GM21825 (cell line): ENCODE data around the gene GRIK4.

ENCODE experiments used
- ATAC-seq: cut with Tn5 transposase; IDR thresholded peaks from one replicate; pipeline ENCODE4 v1.9.1; 2021; ENCODE audit warnings: mild to moderate bottlenecking, moderate library complexity; ENCODE audit not compliant: unreplicated experiment

GRIK4 gene

DNA sequence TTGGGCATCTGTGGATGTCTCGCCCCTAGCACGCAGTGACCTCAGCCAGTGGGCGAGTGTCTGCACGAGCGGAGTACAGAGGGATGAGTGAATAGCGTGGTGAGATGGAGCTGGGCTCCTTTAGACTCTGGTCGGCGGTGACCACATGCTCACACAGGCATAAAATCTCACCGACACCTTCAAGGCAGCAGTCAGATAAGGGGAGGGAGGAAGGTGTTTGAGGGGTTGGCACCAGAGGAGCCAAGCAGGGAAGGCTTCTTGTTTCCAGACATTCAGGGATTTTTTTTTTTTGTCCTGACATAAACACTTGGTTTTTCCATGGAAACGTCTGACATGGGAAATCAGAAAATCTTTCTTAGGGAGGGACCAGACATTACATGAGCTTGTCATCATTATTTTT, 35.8 kb downstream of the GRIK4 start:
- ATAC-seq = no peak

DNA sequence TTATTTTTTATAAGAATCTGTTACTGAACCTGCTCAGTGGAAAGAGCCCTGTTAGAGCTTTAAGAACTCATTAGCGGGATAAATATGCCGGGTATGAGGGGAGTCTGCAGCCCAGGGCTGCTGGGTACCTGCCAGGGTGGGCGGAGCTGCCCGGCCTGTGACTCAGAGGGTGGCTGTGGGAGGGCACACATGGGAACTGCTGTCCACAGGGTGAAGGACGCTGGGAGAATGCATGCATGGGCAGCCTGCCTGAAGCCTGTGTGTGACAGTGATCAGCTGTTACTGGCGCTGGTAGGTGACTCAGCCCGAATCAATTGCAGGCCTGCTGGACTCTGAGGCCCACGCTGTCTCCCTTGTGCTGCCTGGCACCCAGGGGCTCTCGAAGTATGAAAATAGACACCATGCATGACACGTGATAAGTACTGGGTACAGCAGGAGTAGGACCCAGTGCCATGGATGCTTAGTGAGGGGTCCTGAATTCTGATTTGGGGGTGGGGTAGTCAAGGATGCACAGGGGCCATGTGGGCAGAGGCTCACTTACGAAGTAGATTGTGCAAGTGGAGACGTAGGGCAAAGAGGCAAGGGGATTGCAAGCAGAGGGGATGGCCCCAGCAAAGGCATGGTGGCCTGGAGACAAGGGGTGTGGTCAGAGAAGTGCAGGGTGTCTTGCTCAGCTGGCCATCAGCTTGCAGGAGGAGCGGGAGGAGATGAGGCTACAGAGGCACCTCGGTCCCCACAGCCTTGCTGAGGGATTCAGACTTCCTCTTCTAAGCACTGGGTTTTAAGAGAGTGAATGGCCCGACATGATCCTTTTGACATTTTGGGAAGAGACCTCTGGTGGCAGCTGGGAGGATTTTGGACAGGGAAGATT, 36.5 kb downstream of the GRIK4 start:
- ATAC-seq = no peak

DNA sequence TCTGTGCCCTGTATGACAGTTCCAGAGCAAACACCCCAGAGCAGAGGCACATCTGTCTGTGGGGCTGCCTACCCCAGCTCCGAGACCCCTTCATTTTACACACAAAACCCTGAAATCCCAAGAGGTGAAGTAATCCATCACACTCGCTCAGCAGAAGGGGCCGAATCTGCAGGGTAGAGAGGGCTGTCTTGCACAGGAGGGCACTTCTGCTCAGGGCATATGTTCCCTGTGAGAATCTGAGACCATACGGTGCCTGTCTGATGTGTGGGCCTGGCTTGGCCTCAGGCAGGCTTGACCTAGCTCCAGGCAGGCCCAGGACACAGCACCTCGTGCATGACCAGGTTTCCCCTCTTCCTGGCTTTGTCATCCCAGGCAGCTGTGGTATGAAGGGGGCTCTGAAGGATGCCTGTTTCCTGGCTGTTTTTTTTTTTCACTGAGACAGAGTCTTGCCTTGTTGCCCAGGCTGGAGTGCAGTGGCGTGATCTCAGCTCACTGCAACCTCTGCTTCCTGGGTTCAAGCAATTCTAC, 37.2 kb downstream of the GRIK4 start:
- ATAC-seq = no peak

DNA sequence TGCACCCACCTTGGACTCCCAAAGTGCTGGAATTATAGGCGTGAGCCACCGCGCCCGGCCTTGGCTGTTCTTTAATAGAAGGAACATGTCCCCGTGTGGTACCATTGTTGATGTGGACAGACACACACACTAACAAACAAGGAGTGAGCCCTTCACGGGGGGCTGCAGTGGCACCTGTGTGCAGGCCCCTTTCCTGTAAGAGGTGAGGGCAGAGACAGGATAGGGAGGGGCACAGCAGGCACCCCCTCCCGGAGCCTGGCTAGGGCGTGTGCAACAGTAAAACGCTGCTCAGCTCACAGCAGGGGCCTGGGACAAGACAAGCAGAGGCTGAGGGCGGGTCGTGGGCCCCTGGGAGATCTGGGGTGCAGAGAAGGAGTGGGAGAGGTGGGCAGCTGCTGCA, 37.8 kb downstream of the GRIK4 start:
- no peak for ATAC-seq

DNA sequence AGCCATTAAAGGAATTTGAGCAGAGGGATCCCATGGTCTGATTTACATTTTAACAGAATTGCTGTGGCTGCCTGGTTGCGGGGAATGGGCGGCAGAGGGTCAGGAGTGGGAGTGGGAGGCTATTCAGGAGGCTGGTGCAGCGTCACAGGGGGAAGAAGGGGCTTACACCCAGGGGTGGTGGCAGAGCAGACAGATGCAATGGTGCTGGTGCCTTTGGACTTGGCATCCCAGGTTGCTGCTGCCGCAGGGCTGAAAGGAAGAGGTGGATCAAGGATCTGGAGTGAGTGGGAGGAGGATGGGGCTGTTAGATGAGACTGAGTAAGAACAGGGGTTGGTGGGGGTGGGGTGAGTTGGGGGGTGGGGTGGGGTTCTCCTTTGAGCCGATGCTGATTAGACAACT, 38.5 kb downstream of the GRIK4 start:
- ATAC-seq = no peak

DNA sequence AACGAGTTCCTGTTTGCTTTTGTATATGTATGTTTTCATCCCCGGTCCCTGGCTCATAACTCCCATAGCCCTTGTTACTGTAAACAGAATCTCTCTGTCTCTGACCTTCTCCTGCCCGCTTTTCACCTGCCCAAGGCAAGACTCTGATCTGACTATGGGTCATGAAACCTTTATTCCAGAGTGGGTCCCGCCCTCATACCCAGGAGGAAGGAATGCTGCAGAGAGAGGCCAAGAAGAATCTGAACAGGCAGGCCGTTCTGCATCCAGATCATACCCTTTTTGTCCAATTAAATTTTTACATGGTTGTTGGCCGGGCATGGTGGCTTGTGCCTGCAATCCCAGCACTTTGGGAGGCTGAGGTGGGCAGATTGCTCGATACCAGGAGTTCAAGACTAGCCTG, 39.6 kb downstream of the GRIK4 start:
- ATAC-seq = no peak

DNA sequence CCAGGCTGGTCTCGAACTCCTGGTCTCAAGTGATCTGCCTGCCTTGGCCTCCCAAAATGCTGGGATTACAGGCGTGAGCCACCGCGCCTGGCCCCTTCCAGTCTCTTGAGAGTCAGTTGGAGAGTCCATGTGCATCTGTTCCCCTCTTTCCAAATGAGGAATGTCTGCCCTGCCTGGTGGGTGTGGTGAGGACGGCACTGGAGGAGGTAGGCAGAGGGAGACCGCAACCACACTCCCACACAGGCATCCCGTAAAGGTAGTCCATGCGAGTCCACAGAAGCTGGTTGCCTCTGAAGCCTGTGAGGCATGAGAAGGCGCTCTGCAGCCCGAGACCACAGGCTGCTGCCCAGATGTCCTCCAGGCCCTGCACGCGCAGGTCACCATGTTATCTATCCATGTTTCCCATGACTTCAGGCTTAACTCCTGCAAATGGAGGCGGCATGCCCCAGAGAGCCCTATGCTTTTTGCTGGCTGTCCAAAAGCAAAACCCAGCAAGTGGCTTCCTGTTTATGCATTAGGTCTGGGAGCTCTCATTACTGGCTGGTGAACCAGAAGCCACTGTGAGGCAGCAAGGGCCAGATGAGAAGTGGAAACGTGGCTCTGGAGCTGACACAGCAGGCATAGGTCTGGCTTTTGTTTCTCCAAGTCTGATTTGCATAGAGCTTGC, 43.4 kb downstream of the GRIK4 start:
- ATAC-seq = no peak

DNA sequence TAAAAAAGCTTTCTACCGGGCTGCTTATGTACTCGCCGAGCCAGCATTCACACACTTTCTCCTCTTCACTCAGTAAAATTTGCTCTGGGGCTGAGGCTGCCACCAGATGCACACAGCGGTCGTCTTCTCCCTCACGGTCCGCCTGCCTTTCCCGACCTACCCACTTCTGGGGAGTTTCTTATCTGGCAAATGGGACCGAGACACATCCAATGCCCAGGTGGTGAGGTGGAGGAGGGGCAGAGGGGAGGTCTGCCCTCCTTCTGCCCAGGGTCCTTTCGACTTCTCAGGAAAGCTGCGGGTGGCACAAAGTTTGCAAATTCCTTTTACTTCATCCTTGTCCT, 43.9 kb downstream of the GRIK4 start:
- no peak for ATAC-seq

DNA sequence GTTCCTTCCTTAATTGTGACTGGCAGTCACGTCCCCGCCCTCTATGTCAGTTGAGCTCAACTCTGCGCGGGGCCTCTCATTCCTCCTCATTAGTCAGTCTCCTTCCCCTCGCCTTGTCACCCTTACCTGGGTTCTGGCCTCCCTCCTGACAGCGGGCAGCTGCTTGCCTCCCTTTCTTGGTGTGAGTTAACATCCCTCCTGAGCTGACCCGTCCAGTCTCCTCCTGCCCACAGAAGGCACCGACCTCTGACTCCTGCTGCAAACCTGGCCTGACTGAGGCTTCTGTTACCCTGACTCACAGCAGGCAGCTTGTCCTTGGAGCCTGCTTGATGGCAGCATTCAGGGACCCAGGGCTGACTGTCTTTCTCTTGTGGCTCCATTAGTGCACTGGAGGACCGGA, 45.2 kb downstream of the GRIK4 start:
- ATAC-seq = no peak

DNA sequence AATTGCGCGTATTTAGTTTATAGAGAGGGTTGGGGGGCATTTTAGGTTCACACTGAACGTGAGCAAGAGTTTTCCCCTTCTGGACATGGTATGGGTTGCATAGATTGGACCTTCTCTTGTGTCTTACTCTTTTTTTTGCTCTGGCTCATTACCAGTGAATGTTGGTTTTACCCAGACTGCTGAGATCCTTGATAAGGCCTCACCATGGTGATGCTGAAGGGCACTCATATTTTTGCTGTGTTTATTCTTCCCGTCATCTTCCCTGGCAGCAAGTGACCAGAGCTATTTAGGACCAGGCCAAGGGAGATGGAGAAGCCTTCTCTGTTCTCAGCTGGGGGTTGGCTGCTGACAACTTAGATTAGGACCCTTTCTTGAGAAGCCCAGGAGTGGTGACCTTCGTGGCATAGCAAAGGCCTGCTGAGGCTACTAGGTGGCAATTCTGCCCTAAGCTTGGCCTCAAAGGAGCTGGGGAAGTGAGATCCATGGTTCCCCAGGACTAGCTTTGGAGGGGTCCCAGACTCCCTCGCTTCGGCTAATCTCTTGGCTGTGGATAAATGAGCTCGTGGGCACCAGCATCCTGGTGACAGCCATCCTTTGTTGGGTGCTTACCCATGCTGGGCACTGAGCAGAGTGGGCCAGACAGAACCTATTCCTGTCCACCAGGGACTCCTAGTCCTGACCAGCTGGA, 47.3 kb downstream of the GRIK4 start:
- ATAC-seq = no peak

DNA sequence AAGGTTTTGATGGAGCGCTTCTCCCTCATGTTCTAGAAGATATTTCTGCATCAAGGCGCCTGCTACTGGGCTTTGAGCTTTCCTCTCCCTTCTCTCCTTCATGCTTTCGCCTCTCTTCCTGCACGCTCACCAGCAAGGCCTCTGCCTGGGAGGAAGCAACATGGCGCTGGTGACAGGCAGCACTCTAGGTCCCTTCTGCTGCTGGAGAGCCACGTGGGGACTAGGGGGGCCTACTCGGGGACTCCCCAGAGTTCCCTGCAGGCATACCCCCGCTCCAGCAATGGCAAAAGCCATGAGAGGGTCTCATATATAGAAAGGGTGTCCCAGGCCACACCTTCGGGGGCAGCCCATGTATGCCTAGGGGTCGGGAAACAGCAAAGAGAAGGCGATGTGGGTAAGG, 49.7 kb downstream of the GRIK4 start:
- ATAC-seq = no peak

DNA sequence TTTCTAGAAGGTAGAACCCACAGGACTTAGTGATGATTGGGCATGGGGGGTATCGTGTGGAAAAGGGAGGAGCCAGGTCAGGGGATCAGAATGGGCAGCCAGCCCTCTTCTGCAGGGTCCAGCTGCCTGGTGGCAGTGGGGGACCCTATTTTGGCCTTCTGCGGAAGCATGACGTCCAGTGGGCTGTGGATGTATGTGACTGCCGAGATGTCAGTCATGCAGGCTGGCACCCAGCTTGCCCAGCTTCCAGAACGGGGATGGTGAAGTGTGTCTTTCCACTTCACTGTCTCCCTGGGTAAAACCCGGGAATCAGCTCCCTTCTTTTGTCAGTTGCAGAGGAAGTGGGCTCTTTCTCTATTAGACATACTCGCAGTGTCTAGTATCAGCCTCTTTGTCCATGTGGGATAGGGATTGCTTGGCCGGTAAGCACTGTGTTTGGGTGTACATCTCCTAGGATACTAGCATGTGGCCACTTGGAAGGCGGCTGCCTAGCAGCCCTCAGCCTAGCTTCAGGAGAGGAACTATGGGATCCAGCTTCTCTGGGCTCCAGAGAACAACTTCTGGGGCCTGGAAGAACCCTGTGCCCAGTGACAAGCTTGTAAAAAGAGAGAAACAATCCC, 51.4 kb downstream of the GRIK4 start:
- ATAC-seq = no peak

DNA sequence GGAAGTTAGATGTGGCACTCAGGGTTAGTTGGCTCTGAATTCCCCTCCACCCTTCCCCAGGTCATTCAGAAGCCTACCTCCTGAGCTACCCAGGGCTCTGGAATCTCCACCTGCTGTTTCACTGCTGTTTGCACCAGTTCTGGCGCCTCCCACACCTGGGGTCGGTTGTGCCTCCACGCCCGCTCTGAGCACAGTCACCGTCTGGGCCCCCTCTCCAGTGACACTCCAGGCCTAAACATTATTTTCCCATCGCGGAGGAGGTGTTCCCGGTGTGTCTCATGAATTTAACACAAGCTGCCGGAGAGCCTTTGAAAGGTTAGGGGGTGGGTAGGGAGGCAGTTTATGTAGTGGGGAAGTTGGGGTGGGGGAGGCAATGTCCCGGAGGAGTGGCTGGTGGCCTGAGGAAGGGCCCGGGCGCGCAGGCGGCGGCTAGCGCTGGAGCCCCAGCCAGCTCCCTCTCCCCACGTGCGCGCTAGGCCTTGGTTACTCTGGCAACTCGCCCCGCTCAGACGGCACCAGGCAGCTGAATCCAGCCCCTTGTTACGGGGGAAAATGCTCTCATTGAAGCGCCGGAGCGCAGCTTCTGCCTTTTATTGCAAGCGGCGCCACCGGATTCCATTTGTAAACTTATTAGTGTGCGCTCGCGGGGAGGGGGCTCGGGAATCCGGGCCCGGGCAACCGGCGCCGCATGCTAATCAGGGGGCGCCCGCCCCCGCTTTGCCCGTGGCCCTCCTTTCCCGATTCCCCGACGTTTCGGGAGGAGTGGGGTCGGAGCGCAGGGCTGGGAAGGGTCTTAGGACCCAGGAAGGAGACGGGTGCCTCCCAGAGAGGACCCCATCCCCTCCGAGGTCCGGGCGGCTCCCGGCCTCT, 52.4 kb downstream of the GRIK4 start:
- no peak for ATAC-seq

DNA sequence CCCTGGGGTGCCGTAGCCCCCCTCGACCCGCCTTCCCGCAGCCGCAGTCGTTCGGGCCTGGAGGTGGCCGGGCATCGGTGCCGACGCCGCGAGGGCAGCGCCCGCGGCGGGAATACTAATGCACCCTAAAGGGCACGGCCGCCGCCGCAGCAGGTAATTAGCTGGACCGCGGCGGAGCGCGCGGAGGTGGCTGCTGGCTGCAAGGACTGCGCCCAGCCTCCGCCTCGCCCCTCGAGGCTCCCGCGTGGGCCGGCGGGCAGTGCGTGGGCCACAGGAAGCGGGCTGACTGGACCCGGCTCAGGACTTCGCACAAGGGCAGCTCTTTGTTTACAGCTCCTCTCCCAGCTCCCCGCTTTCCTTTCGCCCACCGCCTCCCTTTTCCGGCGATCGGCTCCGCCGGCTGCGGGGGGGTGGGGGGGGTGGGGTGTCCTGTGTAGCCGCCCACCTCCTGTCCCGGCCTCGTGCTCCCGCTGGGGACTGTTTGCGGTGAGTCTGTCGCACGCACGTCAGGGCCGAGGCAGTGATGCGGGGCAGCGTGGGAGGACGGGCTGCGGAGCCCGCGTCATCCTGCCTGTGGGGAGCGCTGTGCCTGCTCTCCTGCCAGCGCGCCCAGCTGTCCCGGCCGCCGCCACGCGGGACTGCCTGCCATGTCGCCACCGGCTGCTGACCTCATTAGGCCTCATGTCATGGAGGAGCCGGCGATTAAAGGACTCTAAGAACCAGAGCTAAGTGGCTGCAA, 53.2 kb downstream of the GRIK4 start:
- ATAC-seq = peak; percentile 70

DNA sequence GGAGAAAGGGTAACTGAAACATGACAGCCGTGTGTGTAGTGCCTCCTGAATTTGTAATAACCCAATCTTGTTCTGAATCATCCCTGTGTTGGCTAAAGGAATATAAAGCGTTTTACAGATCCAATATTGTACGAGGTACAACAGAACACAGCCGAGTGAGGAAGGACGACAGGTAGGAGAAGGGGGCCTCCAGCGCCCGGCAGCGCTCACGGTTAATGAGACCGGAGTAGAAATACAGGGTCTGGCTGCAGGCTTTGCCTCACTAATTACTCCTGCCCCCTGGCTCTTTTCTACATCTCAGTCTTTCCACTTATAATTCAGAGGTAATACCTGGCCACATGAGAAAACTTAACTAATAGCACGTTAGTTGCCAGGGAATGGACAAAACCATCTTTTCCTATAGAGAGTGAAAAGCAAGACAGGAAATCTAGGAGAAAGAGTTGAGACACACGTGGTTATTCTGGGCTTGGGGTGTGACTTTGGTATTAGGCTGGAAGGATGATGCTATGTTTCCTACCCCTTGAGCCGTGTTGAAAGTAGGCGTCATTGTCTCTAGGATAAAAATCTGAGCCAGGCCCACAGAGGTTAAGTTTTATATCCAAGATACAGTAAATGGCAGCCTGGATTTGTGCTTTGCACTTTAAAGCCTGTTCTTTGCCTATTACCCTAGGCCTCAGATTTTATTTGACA, 54.1 kb downstream of the GRIK4 start:
- ATAC-seq = no peak

DNA sequence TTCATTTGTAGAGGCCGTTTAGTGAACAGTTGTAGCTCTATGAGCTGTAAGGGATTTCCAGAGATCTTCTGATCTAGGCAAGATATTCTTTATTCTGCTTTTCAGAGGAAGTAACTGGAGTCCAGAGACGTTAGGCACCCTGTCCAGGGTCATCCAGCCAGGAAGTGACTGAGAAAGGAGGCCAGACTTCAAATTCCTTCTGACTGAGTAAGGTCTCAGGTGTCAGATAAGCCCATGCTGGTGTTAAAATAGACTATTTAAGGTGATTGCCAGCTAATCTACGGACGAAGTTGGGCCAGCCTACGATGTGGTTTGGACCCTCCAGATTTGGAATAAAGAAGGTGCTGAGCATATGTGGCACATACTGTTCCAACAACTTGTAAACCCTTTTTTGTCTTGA, 54.6 kb downstream of the GRIK4 start:
- ATAC-seq = no peak

DNA sequence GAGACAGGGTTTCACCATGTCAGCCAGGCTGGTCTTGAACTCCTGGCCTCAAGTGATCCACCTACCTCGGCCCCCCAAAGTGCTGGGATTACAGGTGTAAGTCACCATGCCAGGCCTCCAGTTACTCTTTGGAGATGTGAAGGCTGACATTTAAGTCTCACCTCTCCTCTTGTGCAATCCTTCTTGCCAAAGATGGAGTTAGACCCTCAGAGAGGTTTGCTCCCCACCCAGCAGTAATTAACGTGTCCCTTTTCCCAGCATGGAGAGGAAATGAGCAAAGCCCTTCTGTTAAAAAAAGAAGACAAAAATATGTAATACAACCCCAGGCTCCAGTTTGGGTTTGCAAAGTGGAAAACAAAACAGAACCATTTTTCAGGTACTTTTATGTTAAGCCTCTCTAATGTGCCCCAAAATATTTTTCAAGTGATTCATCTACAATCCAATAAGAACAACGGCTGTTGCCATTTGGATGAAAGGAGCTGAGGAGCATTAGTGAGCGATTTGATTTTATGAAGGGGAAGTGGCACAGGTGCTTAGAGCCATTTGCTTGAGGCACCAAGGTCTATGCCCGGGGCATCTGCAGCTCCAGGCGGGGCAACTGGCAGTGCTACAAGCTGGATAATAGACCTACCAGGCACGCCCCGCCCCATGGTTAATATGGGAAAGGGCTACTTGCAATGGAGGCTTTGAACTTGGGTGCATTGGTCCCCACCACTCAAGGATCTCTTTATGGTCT, 57.2 kb downstream of the GRIK4 start:
- no peak for ATAC-seq

DNA sequence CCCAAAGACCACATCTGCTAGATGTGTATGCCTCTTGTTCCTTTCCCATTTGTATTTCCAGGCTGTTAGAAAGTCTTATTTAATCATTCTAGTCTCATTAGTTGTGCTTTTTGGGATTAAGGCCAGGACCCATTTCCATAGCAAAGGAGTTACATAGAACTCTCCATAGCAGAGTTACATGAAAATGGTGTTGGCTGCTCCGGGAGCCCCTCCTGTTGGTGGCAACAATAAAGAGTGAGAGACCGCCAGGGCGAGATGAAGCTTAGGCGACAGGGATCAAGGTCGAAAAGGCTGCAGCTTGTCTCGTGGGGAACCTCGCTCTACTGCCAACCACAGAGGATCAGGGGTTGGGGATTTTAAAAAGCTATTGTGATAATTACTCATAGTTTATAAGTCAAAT, 58.3 kb downstream of the GRIK4 start:
- ATAC-seq = no peak
